Measurements from ENCODE around the gene TRAF7. TPM values are rescaled to one million over a fixed set of nuclear protein-coding genes. Genes with fewer than 3 reads are reported as not detected.

The TRAF7 gene
- total RNA-seq, 2 donors from 2014 or later, result 67.7 to 92.0 TPM

DNA sequence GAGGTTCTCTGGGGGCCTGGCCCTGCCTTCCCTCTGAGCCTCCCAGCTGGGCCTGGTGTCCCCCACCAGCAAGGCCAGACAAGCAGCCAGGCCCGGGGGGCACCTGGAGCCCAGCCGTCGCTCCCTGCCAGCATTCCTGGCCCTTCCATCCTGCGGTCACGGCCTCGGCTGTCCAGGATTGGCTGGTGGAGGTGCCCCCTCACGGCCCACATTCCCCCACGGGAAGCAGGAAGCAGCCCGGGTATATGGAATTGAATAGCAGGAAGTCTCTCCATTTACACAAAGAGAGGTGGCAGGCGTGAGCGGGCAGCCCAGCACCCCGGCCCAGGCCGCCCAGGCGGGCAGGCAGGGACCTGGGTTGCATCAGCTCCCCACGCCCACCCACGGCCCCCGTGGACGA lies 14.5 kb downstream of the TRAF7 start:
- H3K36me3 Mint-ChIP-seq, result peaks cover 0 to 7% of the 10 kb centered on the region in 2 donors
- no peak overlapping the region for H3K27ac Mint-ChIP-seq
- DNase-seq (ENCODE audit: low spot score in 2 of 2), result no peak
- H3K9me3 Mint-ChIP-seq, result no peaks in the 10 kb centered on the region
- no peak for ATAC-seq

DNA sequence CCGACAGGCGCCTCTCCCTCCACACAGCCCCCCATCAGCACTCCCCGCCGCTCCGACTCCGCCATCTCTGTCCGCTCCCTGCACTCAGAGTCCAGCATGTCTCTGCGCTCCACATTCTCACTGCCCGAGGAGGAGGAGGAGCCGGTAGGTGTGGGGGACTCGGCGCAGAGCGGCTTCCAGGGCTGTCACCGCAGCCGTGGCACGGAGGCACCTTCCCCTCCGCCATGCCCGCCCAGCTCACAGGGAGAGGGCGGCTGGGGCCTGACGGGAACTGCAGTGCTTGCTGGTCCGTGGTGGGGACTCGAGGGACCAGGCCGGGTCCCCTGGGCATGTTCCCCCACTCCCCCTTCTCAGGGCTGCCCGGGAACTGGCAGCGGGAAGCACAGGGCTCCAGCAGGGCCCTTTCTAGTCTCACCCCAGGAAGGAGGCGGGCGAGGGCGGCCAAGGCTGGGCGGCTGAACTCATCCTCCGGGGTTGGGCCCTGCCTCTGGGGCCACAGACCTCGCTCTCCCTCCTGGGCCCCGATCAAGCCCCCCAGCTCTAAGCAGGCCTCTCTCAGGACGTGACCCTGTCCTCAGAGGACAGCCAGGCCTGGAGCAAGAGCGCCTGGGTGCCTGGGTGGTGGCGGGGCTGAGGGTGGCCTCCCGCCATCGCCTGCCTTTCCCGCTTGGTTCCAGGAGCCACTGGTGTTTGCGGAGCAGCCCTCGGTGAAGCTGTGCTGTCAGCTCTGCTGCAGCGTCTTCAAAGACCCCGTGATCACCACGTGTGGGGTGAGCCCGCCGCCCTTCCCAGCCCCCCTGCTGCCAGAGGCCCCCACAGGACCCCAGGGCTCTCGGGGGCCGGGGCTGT lies 15.2 kb downstream of the TRAF7 start:
- Mint-ChIP-seq H3K36me3 (peaks cover 0 to 5% of the 10 kb centered on the region in 2 donors), H3K9me3 (no peaks in the 10 kb centered on the region), H3K27ac (no peak overlapping the region)
- ATAC-seq (no peak), DNase-seq (ENCODE audit: low spot score in 2 of 2) (no peak)

DNA sequence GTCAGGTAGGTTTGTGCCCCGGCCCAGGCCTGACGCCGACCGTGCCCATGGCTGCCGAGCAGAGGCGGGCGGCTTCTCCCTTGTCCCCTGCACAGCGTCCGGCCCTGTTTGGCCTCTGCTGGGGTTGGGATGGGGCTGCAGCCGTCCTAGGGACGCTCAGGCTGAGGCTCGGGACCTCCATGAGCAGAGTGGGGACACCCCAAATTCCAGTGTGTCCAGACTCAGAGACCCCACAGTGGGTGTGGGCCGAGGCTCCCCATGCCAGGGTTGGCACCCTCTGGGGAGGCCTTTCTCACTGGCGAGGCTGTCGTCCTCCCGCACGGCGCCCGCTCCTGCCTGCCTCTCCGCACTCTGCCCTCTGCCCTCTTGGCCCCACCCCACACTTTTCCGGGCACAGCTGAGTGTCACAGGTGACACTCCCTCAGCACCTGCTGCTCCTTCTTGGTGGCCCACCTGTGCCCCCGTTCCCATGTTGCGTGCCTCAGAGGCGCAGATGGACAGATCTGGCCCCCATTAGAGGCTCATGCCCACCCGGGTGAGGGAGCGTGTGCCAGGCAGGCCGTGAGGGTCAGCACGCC lies 16.1 kb downstream of the TRAF7 start:
- DNase-seq (ENCODE audit: low spot score in 2 of 2), result no peak
- ATAC-seq, result no peak
- Mint-ChIP-seq H3K36me3 (no peaks in the 10 kb centered on the region), H3K9me3 (no peaks in the 10 kb centered on the region), H3K27ac (no peak overlapping the region)

DNA sequence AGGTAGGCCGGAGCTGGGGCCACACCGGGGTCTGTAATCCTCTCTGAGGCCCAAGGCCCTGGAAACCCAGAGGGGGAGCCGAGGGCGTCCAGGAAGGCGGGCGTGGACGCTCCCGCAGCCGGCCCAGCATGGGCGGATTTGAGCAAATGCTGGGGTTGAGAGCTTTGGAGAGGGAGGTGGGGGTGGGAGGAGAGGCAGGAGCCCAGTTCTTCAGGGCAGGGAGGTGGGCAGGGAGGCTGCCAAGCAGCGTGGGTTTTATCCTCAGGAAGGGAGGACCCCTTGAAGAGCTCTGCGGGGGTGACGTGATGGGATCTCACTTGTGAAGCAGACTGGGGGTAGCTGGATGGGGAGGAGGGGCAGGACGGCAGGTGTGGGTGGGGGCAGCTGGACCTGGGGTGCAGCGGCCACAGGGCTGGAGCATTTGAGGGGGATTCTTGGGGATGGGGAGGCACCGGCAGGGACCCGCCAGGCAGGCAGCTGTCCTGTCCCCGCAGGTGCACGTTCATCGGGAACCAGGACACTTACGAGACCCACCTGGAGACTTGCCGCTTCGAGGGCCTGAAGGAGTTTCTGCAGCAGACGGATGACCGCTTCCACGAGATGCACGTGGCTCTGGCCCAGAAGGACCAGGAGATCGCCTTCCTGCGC lies 17.2 kb downstream of the TRAF7 start:
- ATAC-seq (no peak), DNase-seq (ENCODE audit: low spot score in 2 of 2) (no peak)
- no peak overlapping the region for H3K27ac Mint-ChIP-seq
- no peaks in the 10 kb centered on the region for H3K36me3 Mint-ChIP-seq
- H3K9me3 Mint-ChIP-seq, result no peaks in the 10 kb centered on the region

DNA sequence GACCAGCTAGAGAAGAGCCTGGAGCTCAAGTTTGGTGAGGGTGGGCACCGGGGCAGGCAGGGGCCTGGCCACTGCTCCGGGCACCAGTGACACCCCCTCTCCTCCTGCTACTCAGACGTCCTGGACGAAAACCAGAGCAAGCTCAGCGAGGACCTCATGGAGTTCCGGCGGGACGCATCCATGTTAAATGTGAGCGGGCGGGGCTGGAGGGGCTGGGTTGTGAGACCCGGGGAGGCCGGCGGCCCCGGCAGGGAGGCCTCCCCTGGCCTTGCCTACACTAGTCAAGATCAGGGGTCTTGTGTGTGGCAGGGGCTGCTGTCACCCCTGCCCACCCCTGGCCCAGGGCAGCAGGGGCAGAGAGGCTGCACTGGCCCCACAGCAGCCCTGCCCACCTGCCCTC lies 17.8 kb downstream of the TRAF7 start:
- no peaks in the 10 kb centered on the region for H3K9me3 Mint-ChIP-seq
- ATAC-seq (no peak), DNase-seq (ENCODE audit: low spot score in 2 of 2) (no peak)
- H3K36me3 Mint-ChIP-seq, result no peaks in the 10 kb centered on the region
- H3K27ac Mint-ChIP-seq, result no peak overlapping the region

DNA sequence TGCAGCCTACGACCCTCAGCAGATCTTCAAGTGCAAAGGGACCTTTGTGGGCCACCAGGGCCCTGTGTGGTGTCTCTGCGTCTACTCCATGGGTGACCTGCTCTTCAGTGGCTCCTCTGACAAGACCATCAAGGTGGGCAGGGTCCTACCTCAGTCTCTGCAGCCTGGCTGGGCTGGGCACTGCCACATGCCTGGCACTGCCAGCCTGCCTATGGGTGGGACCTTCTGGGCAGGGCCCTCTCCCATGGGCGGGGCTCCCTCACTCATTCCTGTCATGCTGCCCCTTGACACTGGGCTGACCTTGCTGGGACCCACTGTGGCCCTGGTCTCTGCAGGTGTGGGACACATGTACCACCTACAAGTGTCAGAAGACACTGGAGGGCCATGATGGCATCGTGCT lies 18.3 kb downstream of the TRAF7 start:
- Mint-ChIP-seq H3K9me3 (no peaks in the 10 kb centered on the region), H3K36me3 (no peaks in the 10 kb centered on the region), H3K27ac (peak overlapping the region in 1 of 2 donors; percentile 14)
- ATAC-seq (no peak), DNase-seq (ENCODE audit: low spot score in 2 of 2) (no peak)

DNA sequence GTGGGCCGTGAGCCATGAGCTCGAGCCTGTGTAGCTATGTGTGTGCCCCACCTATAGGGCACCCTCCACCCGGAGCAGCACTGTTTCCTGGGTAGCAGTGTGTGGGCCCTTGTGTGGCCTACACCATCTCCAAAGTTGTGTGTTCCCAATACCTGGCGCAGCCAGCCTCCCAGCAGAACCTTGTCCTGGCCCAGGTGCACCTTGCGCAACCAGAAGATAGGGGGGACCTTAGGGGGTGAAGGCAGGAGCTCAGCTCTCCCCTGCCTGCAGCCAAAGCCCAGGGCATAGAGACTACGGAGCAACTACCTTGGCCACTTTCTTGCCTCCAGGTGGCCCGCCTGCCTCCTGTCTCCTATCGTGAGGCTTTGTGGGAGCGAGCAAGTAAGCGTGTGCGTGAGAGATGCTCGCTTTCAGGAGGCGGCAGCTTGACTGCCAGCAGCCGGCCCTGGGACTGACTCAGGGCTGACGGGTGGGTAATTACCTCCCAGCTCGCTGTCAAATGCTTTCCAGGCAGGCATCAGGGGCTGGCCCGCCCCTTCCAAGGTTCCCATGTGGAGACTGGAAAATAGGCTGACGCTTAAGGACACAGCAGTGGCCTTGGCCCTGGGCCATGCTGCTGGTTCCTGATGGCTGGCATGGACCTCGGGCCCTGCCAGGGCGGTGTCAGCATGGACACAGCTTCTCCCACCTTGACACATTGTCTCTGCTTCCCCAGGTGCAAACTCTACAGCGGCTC lies 19.0 kb downstream of the TRAF7 start:
- ATAC-seq, result no peak
- no peak for DNase-seq (ENCODE audit: low spot score in 2 of 2)
- no peaks in the 10 kb centered on the region for H3K9me3 Mint-ChIP-seq
- H3K36me3 Mint-ChIP-seq, result no peaks in the 10 kb centered on the region
- H3K27ac Mint-ChIP-seq, result no peak overlapping the region

DNA sequence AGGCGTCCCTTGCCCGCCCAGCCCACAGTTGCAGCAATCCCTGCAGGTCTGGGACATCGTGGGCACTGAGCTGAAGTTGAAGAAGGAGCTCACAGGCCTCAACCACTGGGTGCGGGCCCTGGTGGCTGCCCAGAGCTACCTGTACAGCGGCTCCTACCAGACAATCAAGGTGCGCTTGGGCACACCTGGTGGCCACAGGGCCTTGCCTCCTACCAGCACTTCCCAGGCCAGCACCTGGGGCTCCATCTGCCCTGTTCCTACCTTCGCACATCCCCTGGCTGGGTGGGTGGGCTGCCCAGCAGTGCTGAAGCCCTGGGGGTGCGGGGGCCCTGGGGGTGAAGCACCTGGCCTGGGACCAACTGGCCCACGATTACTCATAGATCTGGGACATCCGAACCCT lies 19.9 kb downstream of the TRAF7 start:
- Mint-ChIP-seq H3K36me3 (no peaks in the 10 kb centered on the region), H3K27ac (no peak overlapping the region), H3K9me3 (no peaks in the 10 kb centered on the region)
- ATAC-seq (no peak), DNase-seq (ENCODE audit: low spot score in 2 of 2) (no peak)

DNA sequence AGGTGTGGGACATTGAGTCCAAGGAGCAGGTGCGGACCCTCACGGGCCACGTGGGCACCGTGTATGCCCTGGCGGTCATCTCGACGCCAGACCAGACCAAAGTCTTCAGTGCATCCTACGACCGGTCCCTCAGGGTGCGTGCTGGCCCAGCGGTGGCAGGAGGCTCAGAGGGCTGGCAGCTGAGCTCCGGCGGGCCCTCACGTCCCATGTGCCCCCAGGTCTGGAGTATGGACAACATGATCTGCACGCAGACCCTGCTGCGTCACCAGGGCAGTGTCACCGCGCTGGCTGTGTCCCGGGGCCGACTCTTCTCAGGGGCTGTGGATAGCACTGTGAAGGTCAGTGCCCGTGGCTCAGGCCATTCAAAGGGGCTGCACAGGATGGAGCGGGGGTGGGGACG lies 20.5 kb downstream of the TRAF7 start:
- no peaks in the 10 kb centered on the region for H3K36me3 Mint-ChIP-seq
- no peak overlapping the region for H3K27ac Mint-ChIP-seq
- DNase-seq (ENCODE audit: low spot score in 2 of 2) (no peak), ATAC-seq (no peak)
- H3K9me3 Mint-ChIP-seq, result no peaks in the 10 kb centered on the region

DNA sequence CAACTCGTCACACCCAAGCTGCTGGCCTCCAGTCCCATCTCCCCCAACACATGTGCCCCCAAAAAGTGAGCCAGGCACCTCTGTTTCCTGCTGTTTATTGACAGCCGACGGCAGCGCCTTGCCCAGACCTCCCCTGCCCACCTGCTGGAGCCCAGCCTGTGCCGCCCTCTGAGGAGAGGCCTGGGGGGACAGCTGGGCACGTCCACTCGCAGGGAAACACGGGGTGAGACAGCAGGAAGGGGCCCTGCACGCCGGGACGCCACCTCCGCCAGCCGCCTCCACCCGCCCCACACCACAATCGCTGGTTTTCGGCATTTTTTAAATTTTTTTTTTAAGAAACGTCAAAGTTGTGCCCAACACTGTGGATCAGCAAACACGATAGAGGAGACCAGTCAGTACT lies 21.5 kb downstream of the TRAF7 start:
- H3K36me3 Mint-ChIP-seq, result no peaks in the 10 kb centered on the region
- no peak for ATAC-seq
- no peaks in the 10 kb centered on the region for H3K9me3 Mint-ChIP-seq
- DNase-seq (ENCODE audit: low spot score in 2 of 2), result no peak
- H3K27ac Mint-ChIP-seq, result no peak overlapping the region

DNA sequence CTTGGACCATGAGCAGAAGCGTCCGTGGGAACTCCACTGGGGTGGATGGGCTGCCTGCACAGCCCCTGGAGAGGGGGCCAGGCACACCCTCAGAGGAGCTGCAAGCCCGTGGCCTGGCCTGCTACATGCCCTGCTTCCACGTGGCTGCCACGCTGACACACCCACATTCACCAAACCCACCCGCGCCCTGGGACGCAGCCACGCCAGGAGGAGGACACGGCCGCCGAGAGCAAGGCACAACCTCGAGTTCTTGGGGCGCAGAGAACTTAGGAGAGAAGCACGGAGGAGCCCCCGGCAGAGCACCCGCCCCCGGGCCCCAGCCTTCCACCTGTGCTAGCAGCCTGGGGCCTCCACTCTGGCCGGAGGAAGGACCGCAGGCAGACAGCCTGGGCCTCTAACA lies 22.0 kb downstream of the TRAF7 start:
- Mint-ChIP-seq H3K9me3 (no peaks in the 10 kb centered on the region), H3K36me3 (no peaks in the 10 kb centered on the region), H3K27ac (no peak overlapping the region)
- no peak for ATAC-seq
- no peak for DNase-seq (ENCODE audit: low spot score in 2 of 2)

DNA sequence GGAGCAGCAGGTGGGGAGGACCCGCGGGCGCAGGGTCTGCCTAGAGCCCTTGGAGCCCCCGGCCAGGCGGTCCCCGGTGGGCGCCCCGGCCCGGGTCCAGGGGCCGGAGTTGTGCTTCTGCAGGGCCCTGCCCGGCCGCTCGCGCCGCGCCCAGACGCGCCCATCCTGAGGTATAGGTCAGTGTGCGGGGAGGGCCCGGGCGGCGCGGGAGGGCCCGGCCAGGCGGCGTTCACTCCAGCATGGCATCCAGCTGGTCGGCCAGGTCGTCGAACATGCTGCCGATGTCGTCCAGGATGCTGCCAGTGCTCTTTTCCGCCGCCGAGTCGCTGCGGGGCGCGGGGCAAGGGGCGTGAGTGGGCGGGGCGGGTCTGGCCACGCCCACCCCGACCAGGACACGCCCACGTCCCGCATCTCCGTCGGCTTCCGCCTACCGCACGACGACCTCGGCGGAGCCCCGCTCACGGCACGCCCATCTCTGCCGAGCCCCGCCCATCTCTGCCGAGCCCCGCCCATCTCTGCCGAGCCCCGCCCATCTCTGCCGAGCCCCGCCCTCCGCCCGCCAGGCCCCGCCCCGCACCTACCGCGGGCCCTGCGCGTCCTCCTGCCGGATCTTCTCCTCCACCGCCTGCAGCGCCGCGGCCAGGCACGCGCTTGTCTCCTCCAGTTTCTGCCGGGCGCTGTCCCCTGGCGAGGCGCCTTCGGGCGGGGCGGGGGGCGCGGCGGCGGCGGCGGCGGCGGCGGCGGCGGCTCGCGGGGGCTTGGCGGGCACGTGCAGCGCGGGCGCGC lies 22.9 kb downstream of the TRAF7 start:
- ATAC-seq (peak; percentile 27 to 63), DNase-seq (ENCODE audit: low spot score in 2 of 2) (peak in 1 of 2 donors; percentile 31)
- Mint-ChIP-seq H3K36me3 (no peaks in the 10 kb centered on the region), H3K27ac (no peak overlapping the region), H3K9me3 (no peaks in the 10 kb centered on the region)

DNA sequence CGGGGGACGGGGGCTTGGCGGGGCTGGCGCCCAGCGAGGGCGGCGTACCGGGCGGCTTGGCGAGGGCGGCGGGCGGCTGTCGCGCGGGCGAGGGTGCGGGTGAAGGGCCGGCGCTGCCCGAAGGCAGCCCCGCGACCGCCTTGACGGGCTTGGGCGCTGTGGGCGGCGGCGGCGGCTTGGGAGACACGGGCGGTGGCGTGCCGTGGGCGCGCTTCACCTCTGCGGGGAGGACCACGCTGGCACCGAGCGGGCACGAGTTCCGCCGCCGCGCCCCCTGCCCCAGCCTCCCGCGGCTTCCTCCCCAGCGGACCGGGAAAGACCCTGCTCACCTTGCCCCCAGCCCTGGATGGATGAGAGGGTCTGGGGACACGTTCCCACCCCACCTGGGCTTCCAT lies 23.5 kb downstream of the TRAF7 start:
- Mint-ChIP-seq H3K36me3 (no peaks in the 10 kb centered on the region), H3K9me3 (no peaks in the 10 kb centered on the region), H3K27ac (no peak overlapping the region)
- DNase-seq (ENCODE audit: low spot score in 2 of 2) (no peak), ATAC-seq (no peak)

DNA sequence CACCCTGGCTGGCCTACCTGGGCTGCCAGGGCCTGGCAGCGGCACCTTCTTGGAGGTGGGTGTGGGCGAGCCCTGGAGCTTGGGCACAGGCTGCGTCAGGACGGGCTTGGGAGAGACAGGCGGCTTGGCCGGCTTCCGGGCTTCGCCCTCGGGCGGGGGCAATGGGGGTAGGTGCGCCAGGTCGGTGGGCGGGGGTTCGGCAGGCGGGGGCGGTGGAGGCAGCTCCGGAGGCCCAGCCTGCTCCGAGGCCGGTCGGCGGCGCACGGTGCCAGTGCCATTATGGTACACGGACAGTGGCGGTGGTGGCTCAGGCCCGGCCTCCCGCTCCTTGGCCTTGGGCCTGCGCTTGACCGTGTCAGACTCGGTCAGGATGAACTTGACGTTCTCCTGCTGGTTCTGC lies 24.0 kb downstream of the TRAF7 start:
- no peaks in the 10 kb centered on the region for H3K9me3 Mint-ChIP-seq
- H3K27ac Mint-ChIP-seq, result no peak overlapping the region
- ATAC-seq (no peak), DNase-seq (ENCODE audit: low spot score in 2 of 2) (no peak)
- H3K36me3 Mint-ChIP-seq, result no peaks in the 10 kb centered on the region

DNA sequence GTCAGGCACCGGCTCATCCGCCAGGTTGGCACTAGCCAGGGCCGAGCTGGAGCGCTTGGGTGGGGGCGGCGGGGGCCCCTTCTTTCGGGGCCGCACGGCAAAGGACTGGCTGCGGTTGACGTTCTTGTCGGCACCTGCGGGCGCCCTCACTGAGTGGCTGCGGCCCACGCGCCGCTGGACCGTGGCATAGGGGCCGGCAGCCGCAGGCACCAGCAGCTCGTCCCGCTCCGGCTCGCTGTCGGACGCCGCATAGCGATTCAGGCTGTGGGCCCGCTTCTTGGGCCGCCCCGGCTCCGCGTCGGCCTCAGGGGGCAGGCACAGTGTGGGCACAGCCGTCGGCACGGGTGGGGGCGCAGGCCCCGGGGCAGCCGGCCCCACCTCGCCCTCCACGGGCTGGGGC lies 24.9 kb downstream of the TRAF7 start:
- ATAC-seq, result no peak
- H3K9me3 Mint-ChIP-seq, result no peaks in the 10 kb centered on the region

More for the DNA sequence above, 24.9 kb downstream of the TRAF7 start:
- no peak for DNase-seq (ENCODE audit: low spot score in 2 of 2)
- Mint-ChIP-seq H3K27ac (no peak overlapping the region), H3K36me3 (no peaks in the 10 kb centered on the region)
